HG03060 (cell line): Measurements from ENCODE around the gene ETDA.
"Not testable (repeated sequence)": the region's sequence is repeated elsewhere in the genome, so short reads cannot be mapped to it uniquely, and the experiment has no call there.

ENCODE experiments used
- ATAC-seq: cut with Tn5 transposase; IDR thresholded peaks from one replicate; pipeline ENCODE4 v1.9.1; 2021; ENCODE audit warnings: low read depth, moderate number of reproducible peaks; ENCODE audit not compliant: unreplicated experiment

ETDA gene

DNA sequence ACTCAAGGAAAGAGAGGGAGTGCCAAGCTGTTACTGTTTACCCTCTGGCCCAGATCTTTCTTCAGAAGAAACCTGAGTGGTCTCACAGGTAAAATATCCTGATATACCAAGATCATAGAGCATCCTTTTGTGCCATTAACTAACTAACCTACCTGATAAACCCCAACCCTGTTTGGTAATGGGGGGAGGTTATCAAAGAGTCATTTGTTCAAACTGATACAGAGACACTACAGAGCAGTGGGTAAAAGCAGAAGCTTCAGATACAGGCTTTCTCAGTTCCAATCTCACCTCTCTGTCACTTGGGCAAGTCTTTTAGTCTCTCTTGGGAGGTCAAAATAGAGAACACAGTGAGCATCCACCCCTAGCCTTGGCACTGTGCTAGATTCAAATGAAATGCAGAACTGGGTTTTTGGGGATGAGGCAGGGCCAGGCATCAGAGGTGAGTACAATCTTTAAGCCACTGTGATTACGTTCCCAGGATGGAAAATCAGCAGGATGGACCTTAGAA lies at the start of gene ETDA:
ETDA (plus strand) TSS at position 51 of the 508 bp plus-strand sequence. CDS start 1,216 bp downstream, outside the sequence.
- ATAC-seq = not testable (repeated sequence)

DNA sequence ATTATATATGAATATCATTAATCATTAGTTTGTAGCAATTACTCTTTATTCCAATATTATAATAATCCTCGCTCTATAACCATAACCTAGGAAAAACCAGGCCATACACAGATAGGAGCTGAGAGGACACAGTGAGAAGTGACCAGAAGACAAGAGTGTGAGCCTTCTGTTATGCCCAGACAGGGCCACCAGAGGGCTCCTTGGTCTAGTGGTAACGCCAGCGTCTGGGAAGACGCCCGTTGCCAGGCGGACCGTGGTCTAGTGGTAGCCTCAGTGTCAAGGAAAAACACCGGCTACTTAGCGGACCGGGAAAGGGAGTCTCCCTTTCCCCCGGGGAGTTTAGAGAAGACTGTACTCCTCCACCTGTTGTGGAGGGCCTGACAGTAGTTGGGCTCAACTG lies 45.4 kb upstream of the ETDA start:
- ATAC-seq = not testable (repeated sequence)

DNA sequence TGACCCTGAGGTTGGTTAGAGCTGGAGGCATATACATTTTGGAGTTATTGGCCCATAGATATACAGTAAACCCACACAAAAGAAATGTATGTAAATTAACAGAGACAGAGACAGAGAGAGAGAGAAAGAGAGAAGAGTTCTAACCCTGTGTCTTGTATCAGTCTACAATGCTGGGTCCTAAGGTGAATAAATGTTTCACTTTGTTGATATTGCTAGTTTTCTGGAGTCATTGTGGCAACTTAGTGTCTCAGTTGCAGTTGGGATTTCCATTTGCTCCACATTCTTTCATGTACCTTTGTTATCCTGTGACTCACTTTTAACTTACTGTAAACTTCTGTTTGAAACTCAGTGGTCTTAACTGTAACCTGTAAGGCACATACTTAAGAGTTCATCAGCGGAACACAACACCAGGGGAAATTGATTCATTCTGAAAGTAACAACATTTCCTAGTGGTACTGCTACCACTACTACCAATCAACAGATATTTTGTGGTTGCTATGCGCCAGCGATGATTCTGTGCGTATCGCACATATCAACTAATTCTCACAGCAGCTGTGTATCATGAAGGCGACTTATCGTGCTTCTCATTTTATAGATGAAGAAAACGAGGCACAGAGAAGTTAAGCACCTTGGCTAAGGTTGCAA lies 38.5 kb upstream of the ETDA start:
- ATAC-seq = no peak

DNA sequence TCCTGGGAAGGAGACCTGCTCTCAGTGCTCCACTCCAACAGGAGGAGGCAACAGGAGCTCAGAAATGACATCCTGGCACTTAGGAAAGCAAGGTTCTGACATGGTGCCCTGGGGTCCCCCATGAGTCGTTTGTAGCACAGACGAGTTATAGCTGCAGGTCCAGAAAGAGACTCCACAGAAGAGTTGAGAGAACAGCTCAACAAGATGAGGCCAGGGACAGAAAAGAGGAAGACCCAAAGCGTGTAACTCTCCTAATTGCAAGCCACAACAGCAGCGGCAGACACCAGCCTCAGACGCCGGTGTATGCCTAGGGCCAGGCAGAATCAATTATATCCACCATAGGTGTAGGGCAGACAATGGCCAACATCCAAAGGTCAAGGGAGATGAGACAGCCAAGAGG lies 5.9 kb upstream of the ETDA start:
- not testable (repeated sequence) for ATAC-seq

DNA sequence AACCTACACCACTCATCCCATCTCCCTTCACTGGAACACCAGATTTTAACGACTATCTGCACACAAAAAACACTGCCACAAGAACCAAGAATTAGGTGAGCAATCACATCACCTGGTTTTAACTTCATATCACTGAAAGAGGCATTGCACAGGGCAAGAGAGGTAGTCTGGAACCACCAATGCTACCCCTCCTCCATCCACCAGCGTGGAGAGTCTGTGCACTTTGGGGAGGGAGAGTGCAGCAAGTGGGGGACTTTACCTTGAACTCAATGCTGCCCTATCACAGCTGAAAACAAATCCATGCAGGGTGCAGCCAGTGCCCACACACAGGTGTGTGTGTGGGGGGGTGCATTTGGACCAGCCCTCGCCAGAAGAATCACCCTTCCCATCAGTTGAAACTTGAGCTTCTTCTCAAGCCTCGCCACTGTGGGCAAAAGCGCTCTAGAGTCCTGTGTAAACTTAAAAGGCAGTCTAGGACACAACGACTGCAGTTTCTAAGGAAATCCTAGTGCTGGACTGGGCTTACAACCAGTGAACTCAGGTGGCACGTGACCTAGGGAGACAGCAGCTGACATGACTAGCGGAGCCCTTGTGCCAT lies 4.3 kb downstream of the ETDA start:
- ATAC-seq = not testable (repeated sequence)

DNA sequence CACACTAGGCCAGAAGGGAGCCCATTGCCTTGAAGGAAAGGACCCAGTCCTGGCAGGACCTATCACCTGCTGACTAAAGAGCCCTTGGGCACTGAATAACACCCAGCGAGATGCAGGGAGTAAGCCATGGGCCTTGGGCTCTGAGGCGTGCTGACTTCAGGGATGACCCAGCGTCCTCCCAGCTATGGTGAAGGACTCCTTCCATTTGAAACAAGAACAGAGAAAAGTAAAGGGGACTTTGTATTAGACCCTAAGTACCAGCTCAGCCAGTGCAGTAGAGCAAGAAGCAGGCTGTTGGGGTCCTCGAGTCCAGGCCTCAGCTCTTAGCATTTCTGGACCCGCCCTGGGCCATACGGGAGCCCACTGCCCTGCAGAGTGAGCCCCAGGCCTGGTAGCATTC lies 5.1 kb downstream of the ETDA start:
- ATAC-seq = no peak

DNA sequence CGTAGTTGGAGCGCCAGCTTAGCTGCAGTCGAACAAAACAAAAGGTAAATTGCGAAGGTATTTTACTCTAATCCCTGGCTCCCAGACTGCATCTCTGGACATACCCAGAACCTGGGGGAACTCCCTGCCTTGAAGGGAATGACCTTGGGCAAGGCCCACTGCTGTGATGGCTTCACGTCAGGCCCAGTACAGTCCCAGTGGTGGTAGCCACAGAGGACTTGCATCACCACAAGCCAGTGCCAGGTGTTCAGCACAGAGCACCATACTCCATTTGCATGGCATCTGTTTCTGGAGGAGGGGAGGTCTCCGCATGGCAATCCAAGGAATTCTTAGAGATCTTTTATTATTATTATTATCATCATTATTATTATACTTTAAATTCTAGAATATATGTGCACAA lies 5.6 kb downstream of the ETDA start:
- no peak for ATAC-seq

DNA sequence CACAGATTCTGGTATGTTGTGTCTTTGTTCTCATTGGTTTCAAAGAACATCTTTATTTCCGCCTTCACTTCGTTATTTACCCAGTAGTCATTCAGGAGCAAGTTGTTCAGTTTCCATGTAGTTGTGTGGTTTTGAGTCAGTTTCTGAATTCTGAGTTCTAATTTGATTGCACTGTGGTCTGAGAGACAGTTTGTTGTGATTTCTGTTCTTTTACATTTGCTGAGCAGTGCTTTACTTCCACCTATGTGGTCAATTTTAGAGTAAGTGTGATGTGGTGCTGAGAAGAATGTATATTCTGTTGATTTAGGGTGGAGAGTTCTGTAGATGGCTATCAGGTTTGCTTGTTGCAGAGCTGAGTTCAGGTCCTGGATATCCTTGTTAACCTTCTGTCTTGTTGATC lies 9.1 kb downstream of the ETDA start:
- not testable (repeated sequence) for ATAC-seq

DNA sequence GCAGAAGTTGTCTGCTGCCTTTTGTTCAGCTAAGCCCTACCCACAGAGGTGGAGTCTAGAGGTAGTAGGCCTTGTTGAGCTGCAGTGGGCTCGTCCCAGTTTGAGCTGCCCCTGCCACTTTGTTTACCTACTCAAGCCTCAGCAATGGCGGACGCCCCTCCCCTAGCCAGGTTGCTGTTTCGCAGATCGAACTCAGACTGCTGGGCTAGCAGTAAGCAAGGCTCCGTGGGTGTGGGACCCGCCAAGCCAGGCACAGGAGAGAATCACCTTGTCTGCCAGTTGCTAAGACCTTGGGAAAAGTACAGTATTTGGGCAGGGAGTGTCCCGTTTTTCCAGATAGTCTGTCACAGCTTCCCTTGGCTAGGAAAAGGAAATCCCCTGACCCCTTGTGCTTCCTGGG lies 11.5 kb downstream of the ETDA start:
- ATAC-seq = not testable (repeated sequence)

DNA sequence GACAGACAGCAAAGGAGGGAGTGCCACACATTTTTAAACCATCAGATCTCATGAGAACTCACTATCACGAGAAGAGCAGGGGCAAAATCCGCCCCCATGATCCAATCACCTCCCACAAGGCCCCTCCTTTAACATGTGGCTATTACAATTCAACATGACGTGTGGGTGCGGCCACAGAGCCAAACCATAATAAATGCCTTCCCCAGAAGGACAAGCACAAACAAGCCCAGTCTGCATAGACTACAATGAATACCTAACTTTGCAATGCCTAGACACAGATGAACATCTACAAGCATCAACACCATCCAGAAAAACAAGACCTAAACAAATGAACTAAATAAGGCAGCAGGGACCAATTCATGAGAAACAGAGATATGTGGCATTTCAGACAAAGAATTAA lies 12.3 kb downstream of the ETDA start:
- no peak for ATAC-seq

DNA sequence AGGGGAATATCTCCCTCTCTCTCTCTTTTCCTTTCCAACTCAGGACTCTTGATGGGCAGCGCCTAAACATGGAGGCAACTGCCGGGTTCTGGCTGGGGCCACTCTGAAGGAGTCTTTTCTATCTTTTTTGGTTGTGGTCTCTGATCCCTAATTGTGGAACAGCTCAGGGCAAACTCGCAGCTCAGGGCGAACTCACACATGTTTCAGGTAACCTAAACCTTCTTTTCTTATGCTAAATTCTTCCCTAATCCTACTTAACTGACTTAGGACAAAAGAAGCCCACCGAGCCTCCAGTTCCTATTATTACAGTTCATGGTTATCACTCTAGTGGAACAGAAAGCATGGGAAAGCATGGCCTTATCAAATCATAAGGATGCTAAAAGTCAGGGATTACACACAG lies 21.3 kb downstream of the ETDA start:
- no peak for ATAC-seq

DNA sequence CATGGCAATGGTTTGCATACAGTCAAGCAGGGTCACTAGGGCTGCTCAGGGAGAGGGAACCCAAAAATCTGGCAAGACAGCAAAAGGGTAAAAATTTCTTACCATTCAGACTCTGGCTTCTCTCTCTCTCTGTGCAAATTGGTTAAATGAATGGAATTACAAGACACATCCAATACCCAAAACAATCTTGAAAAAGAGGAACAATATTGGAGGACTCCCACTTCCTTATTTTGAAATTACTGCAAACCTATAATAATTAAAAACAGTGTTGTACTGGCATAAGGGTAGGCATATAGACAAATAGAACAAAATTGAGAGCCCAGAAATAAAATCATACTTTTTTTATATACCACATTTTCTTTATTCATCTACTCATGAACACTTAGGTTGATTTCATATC lies 24.1 kb downstream of the ETDA start:
- no peak for ATAC-seq

DNA sequence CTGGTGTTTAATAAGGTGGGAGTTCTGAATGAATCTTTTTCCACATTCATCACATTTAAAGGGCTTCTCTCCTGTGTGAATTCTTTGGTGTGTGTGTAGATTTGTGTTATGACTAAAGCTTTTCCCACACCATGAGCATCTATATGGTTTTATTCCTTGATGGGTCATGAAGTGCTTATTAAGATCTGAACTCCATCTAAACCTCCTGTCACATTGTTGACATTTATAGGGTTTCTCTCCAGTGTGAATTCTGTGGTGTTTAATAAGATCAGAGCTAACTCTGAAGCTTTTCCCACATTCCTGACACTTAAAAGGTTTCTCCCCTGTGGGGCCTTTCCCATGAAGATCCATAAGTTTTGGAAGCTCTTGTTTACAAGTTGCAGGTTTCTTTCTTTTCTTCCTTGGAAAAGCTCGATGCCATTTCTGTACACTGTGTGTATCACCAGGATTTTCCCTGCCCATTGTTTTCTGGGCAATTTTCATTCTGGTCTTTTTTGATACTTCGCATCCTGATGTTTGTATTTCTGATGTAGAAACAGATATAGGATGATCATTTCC lies 35.5 kb downstream of the ETDA start:
- ATAC-seq = no peak

DNA sequence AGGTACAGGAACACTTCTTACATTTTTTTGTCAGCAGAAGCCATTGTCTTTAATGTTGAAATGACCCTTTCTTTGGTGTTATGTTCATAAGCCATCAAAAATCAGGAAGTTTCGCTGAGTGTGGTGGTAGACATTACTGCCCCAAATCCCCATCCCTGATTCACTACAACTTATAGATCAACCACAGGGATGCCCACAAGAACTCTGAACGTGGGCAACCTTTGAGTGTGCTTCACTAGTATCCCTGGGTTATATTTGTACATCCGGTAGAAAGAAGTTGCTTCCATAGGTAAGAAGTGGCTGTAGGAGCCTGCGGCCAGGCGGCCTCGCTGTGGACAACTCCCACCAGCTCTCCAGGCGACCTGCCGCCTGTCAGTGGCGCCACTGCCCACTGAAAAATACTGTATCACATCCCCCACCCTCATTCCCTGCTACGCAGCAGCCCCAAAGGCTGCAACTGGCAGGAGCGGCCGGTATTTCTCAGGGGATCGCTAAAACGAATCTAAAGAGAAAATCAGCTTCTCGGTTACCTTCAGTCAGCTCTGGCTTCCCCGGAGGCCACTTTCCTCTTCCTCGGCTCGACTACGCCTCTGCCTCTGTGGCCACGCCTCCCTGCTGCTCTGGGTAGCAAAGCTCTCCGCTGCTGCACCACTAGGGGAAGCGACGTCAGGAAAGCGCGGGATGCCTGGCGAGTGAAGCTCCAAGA lies 43.5 kb downstream of the ETDA start:
- no peak for ATAC-seq

DNA sequence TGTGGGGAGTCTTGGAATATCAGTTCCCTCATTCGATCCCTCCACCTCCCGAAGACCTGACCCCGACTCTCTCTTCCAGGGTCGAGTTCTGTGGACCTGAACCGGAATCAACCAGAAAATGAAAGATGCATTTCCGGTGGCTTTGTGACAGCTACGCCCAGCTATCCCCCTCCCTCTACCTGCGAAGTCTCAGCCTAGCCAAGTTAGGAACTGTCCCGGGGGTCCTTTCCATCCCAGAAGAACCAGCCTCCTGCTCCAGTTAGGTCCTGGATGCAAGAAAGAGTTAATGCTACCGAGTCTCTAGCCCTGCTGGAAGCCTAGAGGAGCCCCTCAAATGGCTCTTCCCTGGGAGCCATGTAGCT lies 44.1 kb downstream of the ETDA start:
- no peak for ATAC-seq

DNA sequence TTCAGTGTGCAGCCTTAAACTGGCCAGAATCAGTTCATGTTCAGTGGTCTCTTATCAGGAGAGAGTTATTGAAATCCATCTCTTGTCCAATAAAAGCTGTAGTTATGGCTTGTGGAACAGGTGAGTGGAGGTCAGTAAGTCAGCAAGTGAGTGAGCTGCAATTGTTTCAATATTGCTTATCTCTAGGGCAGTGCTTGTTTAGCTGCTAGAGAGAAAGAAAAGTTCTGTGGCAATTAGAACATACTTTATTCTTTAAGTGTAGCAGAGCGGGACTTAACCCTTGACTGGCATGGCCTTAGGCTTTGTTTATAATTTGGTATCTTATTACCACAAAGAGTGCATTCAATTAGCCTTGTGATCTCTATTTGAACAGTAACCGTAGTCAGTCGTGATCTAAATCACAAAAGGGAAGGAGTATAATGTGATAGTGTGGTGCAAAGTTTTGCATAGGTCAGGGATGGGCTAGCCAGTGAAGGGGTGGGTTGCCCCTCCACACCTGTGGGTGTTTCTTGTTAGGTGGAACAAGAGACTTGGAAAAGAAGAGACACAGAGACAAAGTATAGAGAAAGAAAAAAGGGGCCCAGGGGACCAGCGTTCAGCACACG lies 50.5 kb downstream of the ETDA start:
- no peak for ATAC-seq
